H1 (cell line): ENCODE data around the gene KREMEN1. TPM values are rescaled to one million over a fixed set of nuclear protein-coding genes. Genes with fewer than 3 reads are reported as not detected.

ENCODE experiments used
- CTBP2 ChIP-seq: IDR thresholded peaks from 2 replicates; pipeline ENCODE4 v1.7.0; 2011; ENCODE audit warnings: borderline replicate concordance, mild to moderate bottlenecking, moderate library complexity, mixed read lengths, low read length; ENCODE audit not compliant: insufficient read depth, insufficient read length
- FOSL1 ChIP-seq: IDR thresholded peaks from 2 replicates; pipeline ENCODE4 v1.6.1; 2011; ENCODE audit warnings: mild to moderate bottlenecking, low read depth, low read length, moderate library complexity; ENCODE audit not compliant: insufficient read depth
- PHF8 ChIP-seq: fragments of 200-600 bp; sonication (generic); conservative IDR thresholded peaks from 2 replicates; pipeline ENCODE4 v1.7.1; 2012; ENCODE audit warnings: low read depth, mild to moderate bottlenecking, inconsistent platforms, low read length, moderate library complexity
- SIN3A ChIP-seq, 2 experiments: IDR thresholded peaks in 1 of 2; conservative IDR thresholded peaks in 1 of 2; 2 replicates each; pipeline ENCODE4 v1.6.1; 2011 to 2012; ENCODE audit warnings: low read length in 2 of 2, improper control_type of control experiment in 1 of 2, low read depth in 1 of 2, mild to moderate bottlenecking in 1 of 2
- polyA plus RNA-seq, 7 experiments: library from polyadenylated mRNA; depleted of rRNA in 3 of 7; stranded (reverse) in 5 of 7; unstranded in 2 of 7; fragments of >200 nt in 5 of 7; fragments of 200-250 nt in 2 of 7; gene quantifications; 1 replicate in 5 of 7; 2 replicates in 1 of 7; 4 replicates in 1 of 7; pipeline versions ENCODE4 v1.2.1 to v1.2.3, GENCODE V29; 2011 to 2013; ENCODE audit warnings: missing spikeins in 2 of 7, mixed read lengths in 2 of 7
- total RNA-seq: library from RNA; stranded (reverse); fragmentation: NEBNext Ultra II Directional; extraction: Animal tissue kit (Norgen Biotek cat#: 25700); gene quantifications from 2 replicates; pipeline ENCODE4 v1.2.1, GENCODE V29; 2021

KREMEN1 gene
- total and polyA plus RNA-seq, 2 of the 8 experiments (the other 6 are each of a cell fraction or from before 2014, with no cell fraction given) = 2.1 to 3.2 TPM

DNA sequence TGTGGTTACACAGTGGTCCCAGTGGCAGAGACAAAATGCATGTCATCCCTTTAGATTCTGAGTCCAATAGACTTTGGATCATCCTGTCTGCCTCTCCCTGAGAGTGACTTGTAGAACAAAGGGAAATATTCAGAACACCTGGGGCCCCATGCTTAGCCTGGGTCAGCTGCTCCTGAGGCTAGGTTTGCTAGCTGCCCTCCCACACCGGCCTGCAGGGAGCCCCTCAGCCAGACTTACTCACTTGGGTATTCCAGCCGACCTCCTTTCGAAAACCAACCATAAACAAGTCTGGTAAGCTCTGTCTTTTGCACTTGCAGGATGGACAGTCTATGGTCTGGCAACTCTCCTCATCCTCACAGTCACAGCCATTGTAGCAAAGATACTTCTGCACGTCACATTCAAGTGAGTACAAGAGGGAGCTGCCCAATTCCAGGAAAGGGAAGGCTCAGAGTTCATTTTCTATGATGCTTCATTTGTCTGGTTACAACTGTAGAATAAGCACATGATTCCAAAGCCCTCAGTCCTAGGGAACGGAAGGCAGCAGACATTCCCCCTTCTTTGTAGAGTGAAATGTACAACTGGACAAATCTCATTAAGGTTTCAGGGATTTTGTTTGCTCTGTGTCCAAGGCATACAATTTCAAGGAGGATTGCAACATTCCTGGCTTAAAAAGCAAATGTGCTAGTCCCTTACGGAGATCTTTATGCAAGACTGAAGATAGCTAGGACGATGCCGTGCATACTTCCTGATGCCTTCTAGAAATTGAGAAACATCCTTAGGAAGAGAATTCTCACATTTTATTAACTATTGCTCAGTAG, 67.3 kb downstream of the KREMEN1 start (continued):
- TF ChIP-seq PHF8 (no peak), FOSL1 (no peak), SIN3A (conservative IDR thresholded peaks at IDR 0.05 in 1 of 2, IDR thresholded peaks at IDR 0.05 in 1 of 2; ENCODE audit: low read depth in 1 of 2, low read length in 2 of 2) (no peak), CTBP2 (no peak)
